ENCODE results near the gene IFITM5.

Gene IFITM5

GRCh38 chr11:271319-271715 lies 28.0 kb downstream of the IFITM5 start:
- FAIRE-seq (no peak), DNase-seq (ENCODE audit: insufficient read length, low spot score) (no peak)

GRCh38 chr11:270451-271318 lies 28.6 kb downstream of the IFITM5 start:
- no peak for TF ChIP-seq POLR2A (IDR thresholded peaks at IDR 0.05; ENCODE audit: low read depth, low read length)
- DNase-seq (ENCODE audit: insufficient read length, low spot score): no peak
- no peak for FAIRE-seq

More at GRCh38 chr11:271319-271715, 28.0 kb downstream of the IFITM5 start:
- TF ChIP-seq POLR2A (IDR thresholded peaks at IDR 0.05; ENCODE audit: low read depth, low read length): no peak

- DNase-seq (ENCODE audit: insufficient read length, low spot score) (no peak), FAIRE-seq (no peak)
- TF ChIP-seq POLR2A (IDR thresholded peaks at IDR 0.05; ENCODE audit: low read depth, low read length): no peak
Observed at GRCh38 chr11:269146-269890, 30.0 kb downstream of the IFITM5 start.

GRCh38 chr11:268716-269145 lies 30.6 kb downstream of the IFITM5 start:
- DNase-seq (ENCODE audit: insufficient read length, low spot score) (peak; percentile 78), FAIRE-seq (peak; percentile 36)

- FAIRE-seq: no peak
- no peak for TF ChIP-seq POLR2A (IDR thresholded peaks at IDR 0.05; ENCODE audit: low read depth, low read length)
- DNase-seq (ENCODE audit: insufficient read length, low spot score): no peak
Observed at GRCh38 chr11:267491-267994, 31.8 kb downstream of the IFITM5 start.

GRCh38 chr11:266676-267439 lies 32.5 kb downstream of the IFITM5 start:
- DNase-seq (ENCODE audit: insufficient read length, low spot score): no peak
- no peak for TF ChIP-seq POLR2A (IDR thresholded peaks at IDR 0.05; ENCODE audit: low read depth, low read length)
- FAIRE-seq: no peak

- no peak for DNase-seq (ENCODE audit: insufficient read length, low spot score)
- no peak for TF ChIP-seq POLR2A (IDR thresholded peaks at IDR 0.05; ENCODE audit: low read depth, low read length)
- FAIRE-seq: no peak
Observed at GRCh38 chr11:261624-262023, 37.7 kb downstream of the IFITM5 start.

GRCh38 chr11:259413-259812 lies 39.9 kb downstream of the IFITM5 start:
- no peak for DNase-seq (ENCODE audit: insufficient read length, low spot score)
- FAIRE-seq: no peak
- TF ChIP-seq POLR2A (IDR thresholded peaks at IDR 0.05; ENCODE audit: low read depth, low read length): no peak

- no peak for DNase-seq (ENCODE audit: insufficient read length, low spot score)
- TF ChIP-seq POLR2A (IDR thresholded peaks at IDR 0.05; ENCODE audit: low read depth, low read length): no peak
- FAIRE-seq: no peak
Observed at GRCh38 chr11:257766-258493, 41.4 kb downstream of the IFITM5 start.

GRCh38 chr11:256952-257737 lies 42.2 kb downstream of the IFITM5 start:
- DNase-seq (ENCODE audit: insufficient read length, low spot score) (no peak), FAIRE-seq (no peak)
- TF ChIP-seq POLR2A (IDR thresholded peaks at IDR 0.05; ENCODE audit: low read depth, low read length): no peak

- no peak for FAIRE-seq
- TF ChIP-seq POLR2A (IDR thresholded peaks at IDR 0.05; ENCODE audit: low read depth, low read length): no peak
- no peak for DNase-seq (ENCODE audit: insufficient read length, low spot score)
Observed at GRCh38 chr11:255816-256215, 43.5 kb downstream of the IFITM5 start.

- no peak for TF ChIP-seq POLR2A (IDR thresholded peaks at IDR 0.05; ENCODE audit: low read depth, low read length)
- FAIRE-seq: no peak
Observed at GRCh38 chr11:255176-255575, 44.1 kb downstream of the IFITM5 start.

GRCh38 chr11:253886-254270 lies 45.4 kb downstream of the IFITM5 start:
- TF ChIP-seq POLR2A (IDR thresholded peaks at IDR 0.05; ENCODE audit: low read depth, low read length): no peak
- DNase-seq (ENCODE audit: insufficient read length, low spot score) (no peak), FAIRE-seq (no peak)

More at GRCh38 chr11:255176-255575, 44.1 kb downstream of the IFITM5 start:
- no peak for DNase-seq (ENCODE audit: insufficient read length, low spot score)
